ENCODE data around the gene PKMYT1. TPM values are rescaled to one million over a fixed set of nuclear protein-coding genes. Genes with fewer than 3 reads are reported as not detected.

PKMYT1 gene
- total and polyA plus RNA-seq, 2 experiments from 2014 or later = 90.9 to 100 TPM

- peaks cover 8% of the 10 kb centered on the region; the same call in 1 of the 2 replicates for H4K20me1 ChIP-seq (replicated peaks; ENCODE audit: insufficient read depth)
- no peak for TF ChIP-seq CTCF (conservative IDR thresholded peaks at IDR 0.05; ENCODE audit: low read depth in 2 of 2)
- TF ChIP-seq ZNF114 (CRISPR knock-in tag; IDR thresholded peaks at IDR 0.05) = no peak
- no peak for TF ChIP-seq REST (IDR thresholded peaks at IDR 0.05; ENCODE audit: unreplicated experiment)
- TF ChIP-seq ZNF331 (CRISPR knock-in tag; IDR thresholded peaks at IDR 0.05; ENCODE audit: low read depth) = no peak
- no peak for TF ChIP-seq CREB1 (CRISPR knock-in tag; IDR thresholded peaks at IDR 0.05; ENCODE audit: low read depth)
- TF ChIP-seq POLR2AphosphoS5 (IDR thresholded peaks at IDR 0.05; ENCODE audit: low read depth) = no peak
- no peak for TF ChIP-seq EZH2phosphoT487 (IDR thresholded peaks at IDR 0.05; ENCODE audit: unreplicated experiment)
- TF ChIP-seq JUNB (IDR thresholded peaks at IDR 0.05; ENCODE audit: unreplicated experiment) = no peak
- TF ChIP-seq STAT1 (IDR thresholded peaks at IDR 0.05; ENCODE audit: unreplicated experiment) = no peak
- TF ChIP-seq ZNF462 (CRISPR knock-in tag; IDR thresholded peaks at IDR 0.05) = no peak
- no peak for TF ChIP-seq NANOG (IDR thresholded peaks at IDR 0.05; ENCODE audit: borderline replicate concordance)
- no peak for TF ChIP-seq ETS1 (IDR thresholded peaks at IDR 0.05)
- TF ChIP-seq EZH2 (IDR thresholded peaks at IDR 0.05; ENCODE audit: low read depth, unreplicated experiment) = no peak
- H3K4me3 ChIP-seq = peak overlapping the region; percentile 86
- ATAC-seq (peak; percentile 15), DNase-seq (ENCODE audit: low spot score) (peak; percentile 60)
- H3K27ac ChIP-seq (ENCODE audit: low read depth) = peak overlapping the region; percentile 96
- no peaks in the 10 kb centered on the region for H3K9me2 ChIP-seq (ENCODE audit: insufficient read depth)
- peaks cover 2% of the 10 kb centered on the region; the same call in 2 of the 3 replicates for H3K9me3 Mint-ChIP-seq
- peaks cover 14% of the 10 kb centered on the region for H3K79me2 ChIP-seq (replicated peaks; ENCODE audit: insufficient read depth)
- H3K27me3 ChIP-seq (ENCODE audit: insufficient read depth) = no peaks in the 10 kb centered on the region
- peak overlapping the region; percentile 92 for H3K4me2 ChIP-seq
- H3K27me3 Mint-ChIP-seq (ENCODE audit: insufficient read depth, low read depth, poor library complexity) = peaks cover 17% of the 10 kb centered on the region
- H3K27ac Mint-ChIP-seq = peak overlapping the region; percentile 84
- H3K36me3 Mint-ChIP-seq (ENCODE audit: low read depth) = peaks cover 15% of the 10 kb centered on the region
- H3K4me3 Mint-ChIP-seq = peak overlapping the region; percentile 85
- no peak overlapping the region for H2AFZ ChIP-seq
- peaks cover 22% of the 10 kb centered on the region for H3K4me1 Mint-ChIP-seq
- 0 out of 2 replicates have a peak, but pooled peaks cover 3% of the 10 kb centered on the region for H3K36me3 ChIP-seq (ENCODE audit: insufficient read depth)
- peaks cover 19% of the 10 kb centered on the region for H3F3A ChIP-seq (replicated peaks; ENCODE audit: low read depth)
- peaks cover 22% of the 10 kb centered on the region for H3K4me1 ChIP-seq (ENCODE audit: insufficient read depth)
Measured at GRCh38 chr16:2981177-2981898, 1.1 kb upstream of the PKMYT1 start.

Measured in GM23338 (cell line).